Neural cell (in vitro differentiated cells): ENCODE data around the gene ELMO1. TPM values are rescaled to one million over a fixed set of nuclear protein-coding genes. Genes with fewer than 3 reads are reported as not detected.

ENCODE experiments used
- H2AFZ ChIP-seq: fragments of 200-600, 300-800 bp; sonication (generic), shearing (Covaris generic); 2 replicates; pipeline ENCODE4 v1.6.0; 2014; ENCODE audit warnings: low read depth, mild to moderate bottlenecking, antibody characterized with exemption, low read length, moderate library complexity
- H3F3A ChIP-seq: fragments of 200-600 bp; shearing (Covaris generic); 2 replicates; pipeline ENCODE4 v1.6.1; 2016; ENCODE audit warnings: mild to moderate bottlenecking, moderate library complexity, mixed read lengths, antibody characterized with exemption, low read length; ENCODE audit not compliant: insufficient read depth, poor library complexity, severe bottlenecking
- H3K27ac ChIP-seq: fragments of 200-600, 300-800 bp; sonication (generic), shearing (Covaris generic); 2 replicates; pipeline ENCODE4 v1.5.1; 2014; ENCODE audit warnings: mild to moderate bottlenecking, low read length, moderate library complexity
- H3K27me3 ChIP-seq: fragments of 300-800, 200-600 bp; sonication (generic), shearing (Covaris generic); 2 replicates; pipeline ENCODE4 v1.6.0; 2014; ENCODE audit warnings: mild to moderate bottlenecking, low read depth, low read length, moderate library complexity; ENCODE audit not compliant: insufficient read depth
- H3K36me3 ChIP-seq: fragments of 300-800, 200-600 bp; sonication (generic), shearing (Covaris generic); 2 replicates; pipeline ENCODE4 v1.5.1; 2014; ENCODE audit warnings: mild to moderate bottlenecking, antibody characterized with exemption, low read length, moderate library complexity; ENCODE audit not compliant: insufficient read depth
- H3K4me2 ChIP-seq: fragments of 300-800, 200-600 bp; sonication (generic), shearing (Covaris generic); 2 replicates; pipeline ENCODE4 v1.6.0; 2014; ENCODE audit warnings: mild to moderate bottlenecking, low read length
- H3K4me3 ChIP-seq: fragments of 300-800, 200-600 bp; sonication (generic), shearing (Covaris generic); 2 replicates; pipeline ENCODE4 v1.5.1; 2014; ENCODE audit warnings: mild to moderate bottlenecking, low read length, moderate library complexity
- H3K79me2 ChIP-seq: fragments of 200-600 bp; shearing (Covaris generic); replicated peaks from 2 replicates; pipeline ENCODE4 v1.6.0; 2014; ENCODE audit warnings: mild to moderate bottlenecking, low read length, moderate library complexity; ENCODE audit not compliant: insufficient read depth
- H3K9ac ChIP-seq: fragments of 300-800, 200-600 bp; sonication (generic), shearing (Covaris generic); 2 replicates; pipeline ENCODE4 v1.6.1; 2016; ENCODE audit warnings: mild to moderate bottlenecking, low read length, mixed read lengths
- H3K9me2 ChIP-seq: fragments of 200-600 bp; shearing (Covaris generic); 2 replicates; pipeline ENCODE4 v1.6.1; 2016; ENCODE audit warnings: mild to moderate bottlenecking, low read length, mixed read lengths; ENCODE audit not compliant: insufficient read depth
- H3K9me3 ChIP-seq: fragments of 200-600, 300-800 bp; sonication (generic), shearing (Covaris generic); 2 replicates; pipeline ENCODE4 v1.6.1; 2016; ENCODE audit warnings: mild to moderate bottlenecking, mixed run types, low read length, moderate library complexity, mixed read lengths
- H4K20me1 ChIP-seq: fragments of 200-600 bp; shearing (Covaris generic); 2 replicates; pipeline ENCODE4 v1.6.1; 2016; ENCODE audit warnings: mild to moderate bottlenecking, mixed run types; ENCODE audit not compliant: insufficient read depth
- CTCF ChIP-seq: fragments of 450-650 bp; IDR thresholded peaks from 2 replicates; pipeline ENCODE4 v1.5.1; 2014; ENCODE audit warnings: antibody characterized with exemption, mild to moderate bottlenecking, moderate library complexity; ENCODE audit not compliant: poor library complexity, severe bottlenecking
- EP300 ChIP-seq: fragments of 450-650 bp; conservative IDR thresholded peaks from 2 replicates; pipeline ENCODE4 v1.6.1; 2014; ENCODE audit warnings: antibody characterized with exemption, mild to moderate bottlenecking, moderate library complexity; ENCODE audit not compliant: poor library complexity, severe bottlenecking
- EZH2 ChIP-seq: fragments of 200-600, 300-800 bp; shearing (Covaris generic), sonication (generic); IDR thresholded peaks from 2 replicates; pipeline ENCODE4 v1.6.1; 2014; ENCODE audit warnings: antibody characterized with exemption, low read length, borderline replicate concordance, mild to moderate bottlenecking; ENCODE audit not compliant: insufficient read depth, poor library complexity, severe bottlenecking
- MXI1 ChIP-seq: fragments of 450-650 bp; conservative IDR thresholded peaks from 2 replicates; pipeline ENCODE4 v1.6.1; 2014; ENCODE audit warnings: antibody characterized with exemption, mild to moderate bottlenecking; ENCODE audit not compliant: poor library complexity, severe bottlenecking
- POLR2AphosphoS5 ChIP-seq: IDR thresholded peaks from 2 replicates; pipeline ENCODE4 v1.6.1; 2012
- RAD21 ChIP-seq: fragments of 450-650 bp; conservative IDR thresholded peaks from 2 replicates; pipeline ENCODE4 v1.6.1; 2014; ENCODE audit warnings: antibody characterized with exemption, mild to moderate bottlenecking, moderate library complexity
- REST ChIP-seq: IDR thresholded peaks from 2 replicates; pipeline ENCODE4 v1.6.1; 2012; ENCODE audit warnings: borderline replicate concordance
- SMC3 ChIP-seq: fragments of 450-650 bp; conservative IDR thresholded peaks from 2 replicates; pipeline ENCODE4 v1.6.1; 2014; ENCODE audit warnings: antibody characterized with exemption, mild to moderate bottlenecking, moderate library complexity; ENCODE audit not compliant: poor library complexity
- TAF1 ChIP-seq: IDR thresholded peaks from 2 replicates; pipeline ENCODE4 v1.6.1; 2012; ENCODE audit warnings: low read depth
- polyA plus RNA-seq: library from polyadenylated mRNA; depleted of rRNA; stranded (reverse); fragments of >200 nt; gene quantifications from 2 replicates; pipeline ENCODE4 v1.2.3, GENCODE V29; 2014

Gene ELMO1
- polyA plus RNA-seq, 1 donor from 2014 or later = 12.2 TPM

- H3K27me3 ChIP-seq = no peaks in the 10 kb centered on the region
- no peak overlapping the region for H3K4me2 ChIP-seq
- H3K79me2 ChIP-seq = no peaks in the 10 kb centered on the region
- H3K9me2 ChIP-seq = no peaks in the 10 kb centered on the region
- H4K20me1 ChIP-seq = no peaks in the 10 kb centered on the region
- H3K9ac ChIP-seq = no peak overlapping the region
- H3K4me3 ChIP-seq = no peak overlapping the region
- no peak overlapping the region for H2AFZ ChIP-seq
- H3K27ac ChIP-seq = no peak overlapping the region
- no peaks in the 10 kb centered on the region for H3K9me3 ChIP-seq
- H3K36me3 ChIP-seq = no peaks in the 10 kb centered on the region
- no peaks in the 10 kb centered on the region for H3F3A ChIP-seq
- TF ChIP-seq RAD21 (no peak), EP300 (no peak), REST (no peak), EZH2 (no peak), MXI1 (no peak)
Measured at GRCh38 chr7:36863901-36864701, 584.6 kb downstream of the ELMO1 start.

- TF ChIP-seq EP300 (no peak), RAD21 (no peak), REST (no peak), EZH2 (no peak), POLR2AphosphoS5 (no peak), TAF1 (no peak), CTCF (no peak), SMC3 (no peak), MXI1 (no peak)
- no peaks in the 10 kb centered on the region for H3F3A ChIP-seq
- H3K27ac ChIP-seq = no peak overlapping the region
- no peaks in the 10 kb centered on the region for H3K36me3 ChIP-seq
- H4K20me1 ChIP-seq = no peaks in the 10 kb centered on the region
- H3K79me2 ChIP-seq = no peaks in the 10 kb centered on the region
- no peak overlapping the region for H3K9ac ChIP-seq
- H3K9me2 ChIP-seq = no peaks in the 10 kb centered on the region
- no peak overlapping the region for H3K4me2 ChIP-seq
- H2AFZ ChIP-seq = no peak overlapping the region
- H3K9me3 ChIP-seq = no peaks in the 10 kb centered on the region
- H3K27me3 ChIP-seq = no peaks in the 10 kb centered on the region
- no peak overlapping the region for H3K4me3 ChIP-seq
Measured at GRCh38 chr7:36862771-36863261, 585.8 kb downstream of the ELMO1 start.
